Lower leg skin (tissue), 3 donors: Measurements from ENCODE around the gene RMND1.

Experiments used
- CTCF ChIP-seq, 3 donors: fragments of 450-650 bp; IDR thresholded peaks; one replicate each; pipeline ENCODE4 v1.5.1; 2016; ENCODE audit warnings: antibody characterized with exemption in 3 of 3, mild to moderate bottlenecking in 3 of 3, moderate library complexity in 2 of 3
- POLR2A ChIP-seq, 2 donors: fragments of 450-650 bp; IDR thresholded peaks; one replicate each; pipeline ENCODE4 v1.6.1; 2016 to 2017; ENCODE audit warnings: antibody characterized with exemption in 2 of 2, mild to moderate bottlenecking in 1 of 2, moderate library complexity in 1 of 2

DNA sequence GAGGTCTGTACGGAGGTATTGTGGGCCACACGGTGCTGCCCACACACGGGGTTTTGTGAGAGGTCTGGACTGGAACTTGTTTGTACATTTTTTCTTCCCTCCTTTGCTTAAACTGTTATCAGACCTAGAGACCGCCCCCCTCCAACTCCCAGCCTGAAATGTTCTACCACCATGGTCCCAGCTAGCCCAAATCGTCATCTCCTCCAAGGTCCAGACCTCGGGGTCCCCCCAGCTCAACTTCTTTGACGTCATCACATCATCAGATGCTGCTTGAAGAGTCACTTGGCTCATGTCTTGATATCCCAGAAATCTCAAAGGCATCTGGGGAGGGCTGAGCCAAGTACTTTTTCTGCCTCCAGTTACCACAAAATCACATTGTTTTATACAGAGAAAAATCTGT, 39.1 kb upstream of the RMND1 start:
- TF ChIP-seq CTCF (IDR thresholded peaks at IDR 0.05) (no peak), POLR2A (IDR thresholded peaks at IDR 0.05) (no peak)
